Articular chondrocyte of knee joint (primary cell): ENCODE measurements around the gene FAM72B. TPM values are rescaled to one million over a fixed set of nuclear protein-coding genes. Genes with fewer than 3 reads are reported as not detected.

Experiments
- total RNA-seq: library from RNA; depleted of rRNA; stranded (reverse); fragments of >200 nt; gene quantifications from 2 replicates; pipeline ENCODE4 v1.2.3, GENCODE V29; 2012

FAM72B gene
- total RNA-seq = 0.91 and 2.1 TPM in 2 replicates

GRCh38 chr1:121184290-121185127 lies at the start of gene FAM72B, which contains the start of gene SRGAP2C:
TSS of gene FAM72B (minus strand) at chr1:121184340. CDS start at chr1:121183489, 851 bp downstream.
TSS of gene SRGAP2C (plus strand) at chr1:121184975. CDS start at chr1:121187447, 2,472 bp downstream.

Other genes with a start within 250 kb of the FAM72B start
- 18.0 and 32.5 TPM in 2 replicates for gene SRGAP2C, start 635 bp upstream of the FAM72B start, total RNA-seq